Measurements from ENCODE around the gene RAB3IL1.

Gene RAB3IL1

DNA sequence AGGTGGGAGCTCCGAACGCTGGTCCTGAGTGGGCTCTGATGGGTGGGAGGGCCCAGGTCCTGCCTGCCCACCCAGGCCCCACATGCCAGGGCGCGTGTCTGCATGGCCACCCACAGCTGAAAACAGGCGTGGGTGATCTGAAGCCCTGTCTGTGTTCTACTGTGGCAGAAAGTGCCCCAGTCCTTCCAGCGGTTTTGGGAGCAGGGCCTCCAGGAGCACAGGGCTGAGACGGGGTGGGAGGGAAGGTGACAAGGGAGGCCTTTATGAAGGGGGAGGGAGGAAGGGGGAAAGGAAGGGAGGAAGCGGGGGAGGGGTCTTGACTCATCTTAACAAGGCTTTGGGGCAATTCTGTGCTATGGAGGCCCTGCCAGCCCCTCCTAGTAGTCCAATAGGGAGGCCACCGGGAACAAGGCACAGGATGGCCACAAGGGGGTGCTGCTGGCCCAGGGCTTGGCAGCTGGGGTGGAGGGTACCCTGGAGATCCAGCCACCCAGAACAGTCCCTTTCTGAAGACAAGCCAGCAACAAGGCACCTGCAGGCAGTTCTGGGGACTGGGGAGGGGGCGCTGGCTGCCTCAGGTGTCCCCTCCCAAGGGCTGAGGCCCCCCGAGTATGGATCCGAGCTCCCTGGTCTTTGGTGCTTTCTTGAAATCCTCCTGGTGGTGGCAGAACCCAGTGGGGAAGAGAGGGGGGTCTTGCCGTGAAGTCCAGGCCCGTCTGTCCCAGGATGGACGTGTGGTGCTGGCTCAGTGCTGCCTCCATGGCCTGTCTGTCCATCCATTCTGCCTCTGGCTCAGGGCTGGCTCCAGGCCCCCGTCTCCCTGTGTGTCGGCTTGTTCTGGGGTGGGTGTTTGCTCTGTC lies 19.7 kb downstream of the RAB3IL1 start:
- TF ChIP-seq POLR2AphosphoS5 (IDR thresholded peaks at IDR 0.05; ENCODE audit: low read depth, low read length): no peak
- no peak for TF ChIP-seq TAF1 (IDR thresholded peaks at IDR 0.05; ENCODE audit: borderline replicate concordance, low read depth, low read length)
- TF ChIP-seq POLR2A (IDR thresholded peaks at IDR 0.05; ENCODE audit: low read depth, low read length): no peak
- DNase-seq (ENCODE audit: insufficient read length): peak; percentile 92
- peak; percentile 95 for FAIRE-seq

DNA sequence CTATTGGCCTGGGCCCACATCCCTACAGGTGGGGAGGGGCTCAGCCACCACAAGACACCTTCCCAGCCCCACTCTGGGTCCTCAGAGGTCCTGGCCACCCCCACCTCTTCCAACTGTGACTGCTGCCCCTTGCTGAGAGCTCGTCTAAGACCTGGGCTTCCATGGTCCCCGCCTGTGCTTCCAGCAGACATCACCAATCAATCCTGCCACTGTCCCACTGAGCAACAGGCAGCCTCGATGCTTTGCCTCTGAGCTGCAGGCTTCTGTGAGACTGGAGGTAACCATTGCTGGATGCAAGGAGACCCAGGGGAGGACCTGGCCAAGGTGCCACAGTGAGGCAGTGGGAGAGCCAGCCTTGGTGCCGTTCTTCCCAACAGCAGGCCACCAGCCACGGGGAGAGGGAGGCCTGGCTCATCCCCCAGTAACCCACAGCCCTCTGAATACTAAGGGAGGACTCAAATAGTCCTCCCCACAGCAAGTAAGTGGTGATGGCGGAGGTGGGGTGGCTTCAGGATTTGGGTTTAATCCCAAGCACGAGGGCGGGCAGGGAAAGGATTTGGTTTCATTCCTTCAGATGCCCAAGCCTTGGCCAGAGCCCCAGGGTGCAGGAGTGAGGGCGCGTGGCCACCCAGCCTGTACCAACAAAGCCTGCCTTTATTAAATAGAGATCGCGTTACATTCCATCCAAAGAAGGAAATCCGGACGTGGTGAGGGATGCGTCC lies 20.5 kb downstream of the RAB3IL1 start:
- TF ChIP-seq POLR2AphosphoS5 (IDR thresholded peaks at IDR 0.05; ENCODE audit: low read depth, low read length) (no peak), TAF1 (IDR thresholded peaks at IDR 0.05; ENCODE audit: borderline replicate concordance, low read depth, low read length) (no peak)
- DNase-seq (ENCODE audit: insufficient read length) (no peak), FAIRE-seq (no peak)

DNA sequence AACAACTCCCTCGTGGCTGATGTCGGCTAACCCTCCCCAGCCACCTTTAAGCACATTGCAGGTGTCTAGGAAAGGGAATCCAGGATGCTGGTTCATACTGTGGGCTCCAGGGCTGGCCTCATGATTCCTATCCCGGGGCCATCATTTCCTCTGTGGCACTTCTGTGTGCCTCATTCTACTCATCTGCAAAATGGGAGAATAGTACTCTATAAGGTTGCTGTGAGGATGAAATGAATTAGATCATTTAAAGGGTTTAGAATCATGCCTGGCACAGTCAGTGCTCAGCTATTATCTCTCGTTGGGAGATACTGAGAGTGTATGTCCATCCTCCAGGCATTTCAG lies 21.7 kb downstream of the RAB3IL1 start:
- FAIRE-seq (no peak), DNase-seq (ENCODE audit: insufficient read length) (no peak)
- no peak for TF ChIP-seq TAF1 (IDR thresholded peaks at IDR 0.05; ENCODE audit: borderline replicate concordance, low read depth, low read length)
- no peak for TF ChIP-seq POLR2A (IDR thresholded peaks at IDR 0.05; ENCODE audit: low read depth, low read length)
- no peak for TF ChIP-seq POLR2AphosphoS5 (IDR thresholded peaks at IDR 0.05; ENCODE audit: low read depth, low read length)

DNA sequence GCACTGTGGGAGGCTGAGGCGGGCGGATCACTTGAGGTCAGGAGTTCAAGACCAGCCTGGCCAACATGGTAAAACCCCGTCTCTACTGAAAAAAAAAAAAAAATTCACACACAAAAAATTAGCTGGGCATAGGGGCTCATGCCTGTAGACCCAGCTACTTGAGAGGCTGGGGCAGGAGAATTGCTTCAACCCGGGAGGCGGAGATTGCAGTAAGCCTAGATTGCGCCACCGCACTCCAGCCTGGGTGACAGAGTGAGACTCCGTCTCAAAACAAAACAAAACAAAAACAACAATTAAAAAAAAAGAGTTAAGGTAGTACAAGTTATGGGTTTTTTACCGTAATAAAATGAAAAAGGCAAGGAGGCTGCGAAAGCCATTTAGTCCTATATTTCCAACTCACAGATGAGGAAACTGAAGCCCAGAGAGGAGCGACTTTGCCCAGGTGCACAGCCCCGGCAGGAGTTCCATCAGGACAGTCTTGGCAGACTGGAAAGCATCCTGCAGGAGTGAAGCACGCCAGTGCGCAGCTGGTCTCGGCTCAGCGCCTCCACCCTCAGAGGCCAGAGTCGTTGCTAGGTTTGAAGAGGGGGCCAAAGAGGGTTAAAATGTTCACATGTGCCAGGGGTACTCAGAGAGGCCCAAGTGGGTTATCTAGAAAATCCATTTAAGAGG lies 22.2 kb downstream of the RAB3IL1 start:
- no peak for DNase-seq (ENCODE audit: insufficient read length)
- no peak for TF ChIP-seq POLR2A (IDR thresholded peaks at IDR 0.05; ENCODE audit: low read depth, low read length)
- no peak for TF ChIP-seq POLR2AphosphoS5 (IDR thresholded peaks at IDR 0.05; ENCODE audit: low read depth, low read length)
- no peak for TF ChIP-seq TAF1 (IDR thresholded peaks at IDR 0.05; ENCODE audit: borderline replicate concordance, low read depth, low read length)

DNA sequence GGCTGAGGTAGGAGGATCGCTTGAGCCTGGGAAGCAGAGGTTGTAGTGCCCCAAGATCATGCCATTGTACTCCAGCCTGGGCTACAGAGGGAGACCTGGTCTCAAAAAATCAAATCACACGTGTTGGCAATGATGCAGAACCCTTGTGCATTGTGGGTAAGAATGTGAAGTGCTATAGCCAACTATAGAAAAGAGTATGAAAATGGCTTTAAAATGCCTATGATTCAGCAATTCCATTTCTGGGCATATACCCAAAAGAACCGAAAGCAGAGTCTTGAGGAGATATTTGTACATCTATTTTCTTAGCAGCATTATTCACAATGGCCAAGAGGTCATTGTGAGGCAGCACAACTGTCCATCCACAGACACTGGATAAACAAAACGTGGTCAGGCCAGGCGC lies 23.4 kb downstream of the RAB3IL1 start:
- TF ChIP-seq TAF1 (IDR thresholded peaks at IDR 0.05; ENCODE audit: borderline replicate concordance, low read depth, low read length) (no peak), POLR2AphosphoS5 (IDR thresholded peaks at IDR 0.05; ENCODE audit: low read depth, low read length) (no peak), POLR2A (IDR thresholded peaks at IDR 0.05; ENCODE audit: low read depth, low read length) (no peak)
- FAIRE-seq (no peak), DNase-seq (ENCODE audit: insufficient read length) (no peak)

More for the DNA sequence above, 22.2 kb downstream of the RAB3IL1 start:
- FAIRE-seq: no peak

DNA sequence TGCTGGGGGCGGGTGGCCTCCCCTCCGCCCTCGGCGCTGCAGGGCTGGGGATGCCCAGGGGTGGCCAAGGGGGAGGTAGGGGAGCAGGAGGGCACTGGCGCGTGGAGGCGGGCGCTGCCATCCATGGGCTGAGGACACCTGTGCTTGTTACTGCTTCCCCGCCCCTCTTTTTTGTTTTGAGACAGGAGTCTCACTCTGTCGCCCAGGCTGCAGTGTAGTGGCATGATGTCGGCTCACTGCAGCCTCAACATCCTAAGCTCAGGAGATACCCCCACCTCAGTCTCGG lies 25.3 kb downstream of the RAB3IL1 start:
- DNase-seq (ENCODE audit: insufficient read length) (no peak), FAIRE-seq (peak; percentile 54)
- TF ChIP-seq POLR2A (IDR thresholded peaks at IDR 0.05; ENCODE audit: low read depth, low read length) (no peak), TAF1 (IDR thresholded peaks at IDR 0.05; ENCODE audit: borderline replicate concordance, low read depth, low read length) (no peak), POLR2AphosphoS5 (IDR thresholded peaks at IDR 0.05; ENCODE audit: low read depth, low read length) (no peak)

DNA sequence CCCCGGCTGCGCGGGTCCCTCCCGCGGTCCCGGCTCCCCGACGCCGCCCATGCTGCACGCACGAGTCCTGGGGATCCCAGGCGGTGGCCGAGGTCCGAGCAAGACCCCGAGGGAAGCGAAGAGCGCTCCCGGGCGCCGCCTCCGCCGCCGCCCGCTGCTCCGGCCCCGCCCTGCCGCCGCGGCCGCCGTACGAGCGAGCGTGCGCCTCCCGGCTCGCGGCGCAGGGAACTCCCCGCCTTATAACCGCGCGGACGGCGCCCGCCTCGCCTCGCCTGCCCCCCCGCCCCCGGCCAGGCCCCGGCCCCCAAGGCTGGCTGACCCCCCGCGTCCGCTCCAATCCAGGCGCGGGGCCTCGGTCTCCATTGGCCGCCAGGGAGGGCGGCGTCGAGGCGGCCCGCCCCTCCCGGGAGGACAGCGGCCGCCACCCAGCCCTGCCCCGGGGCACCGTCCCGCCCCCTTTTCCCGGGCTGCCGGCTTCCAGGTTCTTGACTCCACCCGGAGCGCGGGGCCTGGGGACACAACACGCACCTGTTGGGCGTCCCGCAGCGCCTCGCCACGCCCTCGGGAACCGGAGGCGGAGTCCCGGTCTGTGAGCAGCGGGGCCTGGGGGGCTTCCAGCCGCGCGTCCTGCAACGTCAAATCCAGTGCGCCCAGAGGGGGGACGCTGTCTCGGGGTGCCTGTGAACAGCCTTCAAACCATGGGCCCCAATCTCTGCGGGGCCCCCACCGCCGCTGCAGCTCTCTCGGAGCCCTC lies 25.9 kb downstream of the RAB3IL1 start, which contains the start of gene FADS3:
TSS of gene FADS3 (minus strand) at position 215 of the 754 bp plus-strand sequence. CDS start at position 51, 164 bp downstream.
- peak; percentile 73 for DNase-seq (ENCODE audit: insufficient read length)
- TF ChIP-seq POLR2A (IDR thresholded peaks at IDR 0.05; ENCODE audit: low read depth, low read length) (no peak), TAF1 (IDR thresholded peaks at IDR 0.05; ENCODE audit: borderline replicate concordance, low read depth, low read length) (no peak)
- FAIRE-seq: peak; percentile 42

DNA sequence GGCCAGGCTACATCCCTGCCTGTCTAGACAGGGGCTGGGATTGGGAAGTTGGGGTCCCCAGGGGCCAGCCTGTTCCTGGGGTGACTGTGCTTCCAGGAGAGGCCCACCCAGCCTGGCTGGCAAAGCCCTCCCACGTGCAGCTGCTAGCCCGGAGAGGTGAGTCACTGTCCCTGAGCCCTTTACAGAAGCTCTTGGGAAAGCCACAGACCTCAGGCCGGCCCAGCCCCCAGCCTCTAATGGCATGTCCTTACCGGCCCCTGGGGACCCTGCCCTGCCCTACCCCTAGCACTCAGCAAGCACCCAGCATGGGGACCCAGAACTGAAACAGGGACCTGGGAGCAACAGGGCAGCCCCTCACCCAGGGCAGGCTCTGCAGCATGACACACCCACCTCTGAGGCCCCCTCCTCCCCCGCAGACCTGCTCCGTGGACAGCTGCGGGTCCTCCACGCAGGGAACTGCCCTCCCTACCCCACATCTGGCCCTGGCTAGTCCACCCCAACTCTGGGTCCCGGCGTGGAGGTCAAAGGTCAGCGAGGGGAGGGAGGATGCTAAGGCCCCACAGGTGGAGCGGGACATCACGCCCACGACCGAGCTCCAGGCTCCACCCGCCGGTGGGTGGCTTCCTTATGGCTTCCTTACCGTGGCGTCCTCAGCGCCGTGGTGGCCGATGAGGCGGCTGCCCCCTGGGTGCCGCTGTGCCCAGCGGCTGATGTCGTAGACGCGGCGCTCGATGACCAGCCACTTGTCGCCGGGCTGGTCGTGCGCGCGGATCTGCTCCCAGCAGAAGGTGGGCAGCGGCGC lies 26.6 kb downstream of the RAB3IL1 start:
- DNase-seq (ENCODE audit: insufficient read length): no peak
- FAIRE-seq: peak; percentile 76
- no peak for TF ChIP-seq POLR2AphosphoS5 (IDR thresholded peaks at IDR 0.05; ENCODE audit: low read depth, low read length)
- no peak for TF ChIP-seq TAF1 (IDR thresholded peaks at IDR 0.05; ENCODE audit: borderline replicate concordance, low read depth, low read length)
- no peak for TF ChIP-seq POLR2A (IDR thresholded peaks at IDR 0.05; ENCODE audit: low read depth, low read length)

DNA sequence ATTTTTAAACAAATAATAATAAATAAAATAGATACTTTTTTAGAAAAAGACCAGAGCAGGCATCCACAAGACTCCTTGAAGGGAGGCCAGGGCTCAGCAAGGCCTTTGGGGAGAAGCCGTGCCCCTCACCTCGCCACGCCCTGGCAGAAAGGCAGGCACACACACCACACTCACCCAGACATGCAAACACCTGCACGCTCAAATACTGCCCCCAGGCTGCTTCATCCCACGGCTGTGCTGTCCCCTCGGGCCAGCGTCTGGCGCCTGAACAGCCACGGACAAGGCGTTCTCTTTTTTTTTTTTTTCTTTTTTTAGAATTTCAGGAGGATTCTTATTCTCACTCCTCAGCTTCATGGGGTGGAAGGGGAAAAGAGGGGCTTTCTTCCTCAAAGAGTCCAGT lies 27.5 kb downstream of the RAB3IL1 start:
- FAIRE-seq: no peak
- TF ChIP-seq POLR2AphosphoS5 (IDR thresholded peaks at IDR 0.05; ENCODE audit: low read depth, low read length): no peak
- no peak for TF ChIP-seq TAF1 (IDR thresholded peaks at IDR 0.05; ENCODE audit: borderline replicate concordance, low read depth, low read length)
- no peak for TF ChIP-seq POLR2A (IDR thresholded peaks at IDR 0.05; ENCODE audit: low read depth, low read length)
- DNase-seq (ENCODE audit: insufficient read length): no peak

DNA sequence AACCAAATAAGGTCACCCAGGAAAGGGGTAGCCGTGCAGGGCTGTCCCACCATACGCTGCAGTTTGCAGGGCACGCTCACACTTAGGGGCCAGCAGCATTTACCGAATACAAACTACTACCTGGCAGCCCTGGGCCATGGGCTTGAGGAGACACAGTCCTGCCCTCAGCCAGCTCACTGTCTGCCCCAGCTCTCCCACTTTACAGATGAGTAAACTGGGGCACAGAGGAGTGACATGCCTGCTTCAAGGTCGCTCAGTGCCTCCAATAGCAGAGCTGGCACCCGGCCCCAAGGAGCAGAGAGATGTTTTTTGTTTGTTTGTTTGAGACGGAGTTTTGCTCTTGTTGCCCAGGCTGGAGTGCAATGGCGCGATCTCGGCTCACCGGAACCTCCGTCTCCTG lies 28.8 kb downstream of the RAB3IL1 start:
- no peak for DNase-seq (ENCODE audit: insufficient read length)
- TF ChIP-seq POLR2AphosphoS5 (IDR thresholded peaks at IDR 0.05; ENCODE audit: low read depth, low read length) (no peak), POLR2A (IDR thresholded peaks at IDR 0.05; ENCODE audit: low read depth, low read length) (no peak), TAF1 (IDR thresholded peaks at IDR 0.05; ENCODE audit: borderline replicate concordance, low read depth, low read length) (no peak)
- FAIRE-seq: no peak
